SK-N-SH (cell line): ENCODE measurements around the gene SH2D3A. TPM values are rescaled to one million over a fixed set of nuclear protein-coding genes. Genes with fewer than 3 reads are reported as not detected.
A peak's percentile ranks its signal among the peaks of the same experiment; 100 is the strongest.

Experiments used
- CTCF ChIA-PET: fragments of 300-600, 350-600 bp; formaldehyde crosslinking; extraction: SDS; loops from one replicate; lab custom pipeline; 2021; lab: Yijun Ruan, JAX
- POLR2A ChIA-PET: fragments of 350-600 bp; sonication (Branson Sonifier 250); formaldehyde crosslinking; extraction: SDS; loops from one replicate; lab custom pipeline; 2020; ENCODE audit warnings: antibody characterized with exemption, inconsistent platforms; lab: Yijun Ruan, JAX
- DNase-seq: peaks from one replicate; pipeline ENCODE4 v3.0.0; 2012
- H2AFZ ChIP-seq: fragments of 200-600 bp; sonication (generic); 2 replicates; pipeline ENCODE4 v1.8.1; 2016; ENCODE audit warnings: antibody characterized with exemption, mild to moderate bottlenecking, low read depth
- H3F3A ChIP-seq: fragments of 200-600 bp; sonication (generic); replicated peaks from 2 replicates; pipeline ENCODE3; 2016; ENCODE audit warnings: antibody characterized with exemption, mild to moderate bottlenecking; ENCODE audit not compliant: insufficient read depth
- H3K27ac ChIP-seq, 2 experiments: fragments of 200-500 bp in 1 of 2; fragments of 200-600 bp in 1 of 2; sonication (Bioruptor generic) in 1 of 2; sonication (generic), shearing (Covaris generic) in 1 of 2; 2 replicates each; pipeline versions ENCODE4 v1.5.1 to v1.6.1; 2014 to 2016; ENCODE audit warnings: low read depth in 2 of 2, inconsistent platforms in 1 of 2, low read length in 1 of 2, mild to moderate bottlenecking in 1 of 2, mixed read lengths in 1 of 2
- H3K27me3 ChIP-seq: fragments of 200-600 bp; sonication (generic), shearing (Covaris generic); 2 replicates; pipeline ENCODE4 v1.6.1; 2016; ENCODE audit warnings: mixed run types; ENCODE audit not compliant: insufficient read depth
- H3K36me3 ChIP-seq, 2 experiments: fragments of 200-500 bp in 1 of 2; fragments of 200-600 bp in 1 of 2; sonication (Bioruptor generic) in 1 of 2; sonication (generic) in 1 of 2; replicated peaks in 1 of 2; 2 replicates each; pipeline versions ENCODE3 to v1.5.1; 2014 to 2016; ENCODE audit warnings: low read length in 1 of 2, mild to moderate bottlenecking in 1 of 2; ENCODE audit not compliant: insufficient read depth in 2 of 2, control insufficient read depth in 1 of 2
- H3K4me1 ChIP-seq, 2 experiments: fragments of 200-500 bp in 1 of 2; fragments of 200-600 bp in 1 of 2; sonication (Bioruptor generic) in 1 of 2; sonication (generic), shearing (Covaris generic) in 1 of 2; 2 replicates each; pipeline versions ENCODE4 v1.5.1 to v1.6.1; 2014 to 2016; ENCODE audit warnings: low read depth in 1 of 2, low read length in 1 of 2, mixed run types in 1 of 2; ENCODE audit not compliant: insufficient read depth in 2 of 2, control insufficient read depth in 1 of 2
- H3K4me2 ChIP-seq: fragments of 200-600 bp; sonication (generic), shearing (Covaris generic); 2 replicates; pipeline ENCODE4 v1.6.1; 2017; ENCODE audit warnings: mixed run types
- H3K4me3 ChIP-seq, 2 experiments: fragments of 200-500 bp in 1 of 2; fragments of 200-600 bp in 1 of 2; sonication (Bioruptor generic) in 1 of 2; sonication (generic), shearing (Covaris generic) in 1 of 2; 2 replicates each; pipeline versions ENCODE4 v1.5.1 to v1.8.1; 2014 to 2016; ENCODE audit warnings: low read depth in 2 of 2, inconsistent platforms in 1 of 2, low read length in 1 of 2, mild to moderate bottlenecking in 1 of 2, mixed read lengths in 1 of 2, moderate library complexity in 1 of 2
- H3K79me2 ChIP-seq: fragments of 200-600 bp; sonication (generic); 2 replicates; pipeline ENCODE4 v1.8.1; 2017; ENCODE audit warnings: mild to moderate bottlenecking; ENCODE audit not compliant: insufficient read depth
- H3K9ac ChIP-seq: fragments of 200-600 bp; sonication (generic); 2 replicates; pipeline ENCODE4 v1.6.1; 2017; ENCODE audit warnings: mixed run types
- H3K9me2 ChIP-seq: fragments of 200-600 bp; sonication (generic); 2 replicates; pipeline ENCODE4 v1.6.1; 2017; ENCODE audit warnings: mixed run types
- H3K9me3 ChIP-seq: fragments of 200-600 bp; sonication (generic); 2 replicates; pipeline ENCODE4 v1.6.1; 2017; ENCODE audit warnings: mixed run types, mild to moderate bottlenecking, moderate library complexity
- H4K20me1 ChIP-seq: fragments of 200-600 bp; sonication (generic); 2 replicates; pipeline ENCODE4 v1.6.1; 2017; ENCODE audit warnings: mild to moderate bottlenecking, mixed run types; ENCODE audit not compliant: insufficient read depth
- ELF1 ChIP-seq: IDR thresholded peaks from 2 replicates; pipeline ENCODE4 v1.4.0; 2012
- EZH2phosphoT487 ChIP-seq: fragments of 200-600 bp; sonication (generic); IDR thresholded peaks from 2 replicates; pipeline ENCODE4 v1.6.1; 2017; ENCODE audit warnings: low read depth, mixed run types, mild to moderate bottlenecking, antibody characterized with exemption, moderate library complexity, borderline replicate concordance
- FOSL2 ChIP-seq: IDR thresholded peaks from 2 replicates; pipeline ENCODE4 v1.4.0; 2012; ENCODE audit warnings: low read depth, mild to moderate bottlenecking, moderate library complexity, borderline replicate concordance
- FOXJ3 ChIP-seq: sonication (generic); formaldehyde crosslinking; IDR thresholded peaks from 2 replicates; pipeline ENCODE4 v1.5.1; 2020; ENCODE audit warnings: mild to moderate bottlenecking, missing genetic modification reagents
- FOXM1 ChIP-seq: IDR thresholded peaks from 2 replicates; pipeline ENCODE4 v1.4.0; 2012; ENCODE audit warnings: low read depth, mild to moderate bottlenecking
- JUND ChIP-seq: IDR thresholded peaks from 2 replicates; pipeline ENCODE4 v1.4.0; 2012
- MEF2A ChIP-seq: IDR thresholded peaks from 2 replicates; pipeline ENCODE4 v1.4.0; 2012; ENCODE audit warnings: low read depth, borderline replicate concordance
- NRF1 ChIP-seq: IDR thresholded peaks from 2 replicates; pipeline ENCODE4 v1.6.1; 2012; ENCODE audit warnings: low read depth, mild to moderate bottlenecking, low read length
- POLR2AphosphoS5 ChIP-seq: IDR thresholded peaks from 2 replicates; pipeline ENCODE4 v1.6.1; 2012; ENCODE audit warnings: low read depth, low read length
- RAD21 ChIP-seq: IDR thresholded peaks from 2 replicates; pipeline ENCODE4 v1.6.1; 2012; ENCODE audit warnings: mild to moderate bottlenecking, low read length
- RCOR1 ChIP-seq: fragments of 150-350 bp; IDR thresholded peaks from 2 replicates; pipeline ENCODE4 v1.6.1; 2017; ENCODE audit warnings: antibody characterized with exemption, low read length
- TAF1 ChIP-seq: IDR thresholded peaks from 2 replicates; pipeline ENCODE4 v1.6.1; 2012; ENCODE audit warnings: low read depth, mild to moderate bottlenecking, low read length, moderate library complexity, borderline replicate concordance
- TCF12 ChIP-seq: IDR thresholded peaks from 2 replicates; pipeline ENCODE4 v1.4.0; 2012
- TEAD4 ChIP-seq: IDR thresholded peaks from 2 replicates; pipeline ENCODE4 v1.4.0; 2012; ENCODE audit warnings: mild to moderate bottlenecking, borderline replicate concordance; ENCODE audit not compliant: insufficient read depth
- YY1 ChIP-seq: IDR thresholded peaks from 2 replicates; pipeline ENCODE4 v1.4.0; 2012; ENCODE audit warnings: low read depth, mild to moderate bottlenecking
- WGBS: methylation state at CpG from one replicate; pipeline ENCODE4 v1.1.6; 2017; ENCODE audit warnings: low lambda C conversion rate; 5-methylcytosine and 5-hydroxymethylcytosine counted together
- polyA plus RNA-seq, 3 experiments: library from polyadenylated mRNA; depleted of rRNA; stranded (reverse); fragments of >200 nt; gene quantifications; 2 replicates each; pipeline ENCODE4 v1.2.3, GENCODE V29; 2012
- TF ChIP-seq, protein P1 (sequence below): IDR thresholded peaks from 2 replicates; pipeline ENCODE4 v1.4.0; 2012; ENCODE audit warnings: low read depth
- TF ChIP-seq, protein P2 (sequence below): fragments of 200-600 bp; sonication (generic); IDR thresholded peaks from 2 replicates; pipeline ENCODE4 v1.6.1; 2017; ENCODE audit warnings: antibody characterized with exemption, mild to moderate bottlenecking, moderate library complexity
- TF ChIP-seq, protein P3 (sequence below): IDR thresholded peaks from 2 replicates; pipeline ENCODE4; 2012
- TF ChIP-seq, protein P4 (sequence below): fragments of 150-350 bp; IDR thresholded peaks from 2 replicates; pipeline ENCODE4 v1.6.1; 2016; ENCODE audit warnings: mild to moderate bottlenecking, low read depth, low read length
- TF ChIP-seq, protein P5 (sequence below): IDR thresholded peaks from 2 replicates; pipeline ENCODE4 v1.4.0; 2012; ENCODE audit warnings: low read depth, borderline replicate concordance

The SH2D3A gene
- polyA plus RNA-seq, 1 of the 3 experiments (the other 2 are of a cell fraction): 0.35 TPM

DNA sequence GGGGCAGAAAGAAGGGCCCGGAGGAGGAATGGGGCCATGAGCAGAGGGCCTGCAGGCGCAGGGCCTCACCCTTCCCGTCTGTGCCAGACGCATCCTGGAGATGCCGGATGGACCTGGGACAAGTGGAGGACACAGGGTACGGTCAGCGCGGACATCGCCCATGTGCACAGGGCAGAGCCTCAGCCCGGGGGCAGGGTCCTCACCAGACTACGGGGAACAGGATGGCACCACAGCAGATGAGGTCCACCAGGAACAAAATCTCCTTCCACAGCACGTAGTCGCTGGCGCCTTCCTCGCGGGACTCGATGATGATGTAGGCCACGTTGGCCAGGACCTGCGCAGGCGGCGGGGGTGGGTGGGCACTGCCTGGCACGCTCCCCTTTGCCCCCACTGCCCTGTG, 35.4 kb downstream of the SH2D3A start:
- TF ChIP-seq, protein P1, sequence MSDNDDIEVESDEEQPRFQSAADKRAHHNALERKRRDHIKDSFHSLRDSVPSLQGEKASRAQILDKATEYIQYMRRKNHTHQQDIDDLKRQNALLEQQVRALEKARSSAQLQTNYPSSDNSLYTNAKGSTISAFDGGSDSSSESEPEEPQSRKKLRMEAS: no peak
- TF ChIP-seq YY1 (no peak), NRF1 (no peak)
- Histone ChIP-seq H3K4me1 (peaks cover 8 to 9% of the 10 kb centered on the region in 2 experiments; a peak in 2 of 4 replicates), H3K27me3 (no peaks in the 10 kb centered on the region), H3K4me2 (no peak overlapping the region), H3K9me2 (no peaks in the 10 kb centered on the region), H2AFZ (no peak overlapping the region), H3F3A (peaks cover 7% of the 10 kb centered on the region), H3K9ac (no peak overlapping the region), H3K9me3 (no peaks in the 10 kb centered on the region), H3K27ac (no peak overlapping the region), H4K20me1 (no peaks in the 10 kb centered on the region), H3K79me2 (peaks cover 11% of the 10 kb centered on the region), H3K36me3 (peaks cover 0 to 5% of the 10 kb centered on the region in 2 experiments), H3K4me3 (no peak overlapping the region)
- peak; percentile 9 for DNase-seq
- WGBS: 93% methylated on average over 21 of the region's 22 CpGs
- ChIA-PET POLR2A (no interaction called here), CTCF (no interaction called here)

DNA sequence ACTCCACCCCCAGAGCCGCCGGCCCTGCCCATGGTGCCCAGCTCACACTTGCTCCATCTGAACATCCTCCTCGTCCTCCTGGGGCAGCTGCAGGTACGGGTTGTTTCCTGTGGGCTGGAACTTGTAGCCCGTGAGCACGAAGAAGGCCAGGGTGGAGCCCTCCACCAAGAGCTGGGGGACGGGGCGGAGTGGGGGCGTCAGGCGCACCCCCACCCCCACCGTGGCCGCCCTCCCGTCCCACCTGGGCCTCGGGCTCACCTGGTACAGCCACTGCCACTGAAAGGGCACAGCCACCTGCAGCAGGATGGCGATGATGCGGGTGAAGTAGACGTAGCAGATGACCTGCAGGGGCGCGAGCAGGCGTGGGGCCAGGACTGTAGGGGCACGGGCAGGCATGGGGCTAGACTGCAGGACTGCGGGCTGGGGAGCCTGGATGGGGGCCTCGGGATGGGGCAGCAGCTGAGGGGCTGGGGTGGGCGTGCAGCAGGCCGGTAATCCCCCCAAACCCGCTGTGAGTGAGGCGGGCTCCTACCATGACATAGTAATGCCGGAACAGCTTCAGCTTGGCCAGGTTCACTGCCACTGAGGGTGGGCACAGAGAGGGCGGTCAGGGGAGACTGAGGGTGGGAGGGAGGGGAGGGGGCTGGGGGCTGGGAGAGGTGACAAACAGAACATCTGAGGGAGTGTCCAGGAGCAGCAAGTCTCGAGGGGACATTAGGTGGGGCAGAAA, 36.1 kb downstream of the SH2D3A start:
- CTCF ChIA-PET: interaction anchor here (0.6 kb wide), 1 partner anchor 188 kb away, joined by 3 read pairs; no protein-coding TSS in a partner anchor
- 93% methylated on average over 21 of the region's 30 CpGs for WGBS

More for the DNA sequence above, 36.1 kb downstream of the SH2D3A start:
- Histone ChIP-seq H3K4me2 (no peak overlapping the region), H3K4me3 (no peak overlapping the region), H3K27me3 (no peaks in the 10 kb centered on the region), H3K79me2 (peaks cover 11% of the 10 kb centered on the region), H3K9me2 (no peaks in the 10 kb centered on the region), H4K20me1 (no peaks in the 10 kb centered on the region), H3K36me3 (peaks cover 0 to 5% of the 10 kb centered on the region in 2 experiments), H3K4me1 (peaks cover 8% of the 10 kb centered on the region in 2 experiments; a peak in 2 of 4 replicates), H3K27ac (no peak overlapping the region), H3K9ac (no peak overlapping the region), H3F3A (no peaks in the 10 kb centered on the region), H3K9me3 (no peaks in the 10 kb centered on the region), H2AFZ (no peak overlapping the region)
- no peak for TF ChIP-seq TEAD4
- no peak for TF ChIP-seq POLR2AphosphoS5
- no peak for TF ChIP-seq MEF2A
- no peak for TF ChIP-seq FOXJ3 (CRISPR knock-in tag)
- TF ChIP-seq FOXM1: no peak
- no peak for TF ChIP-seq FOSL2
- no peak for TF ChIP-seq ELF1
- no peak for TF ChIP-seq JUND
- TF ChIP-seq EZH2phosphoT487: no peak
- TF ChIP-seq, protein P2, sequence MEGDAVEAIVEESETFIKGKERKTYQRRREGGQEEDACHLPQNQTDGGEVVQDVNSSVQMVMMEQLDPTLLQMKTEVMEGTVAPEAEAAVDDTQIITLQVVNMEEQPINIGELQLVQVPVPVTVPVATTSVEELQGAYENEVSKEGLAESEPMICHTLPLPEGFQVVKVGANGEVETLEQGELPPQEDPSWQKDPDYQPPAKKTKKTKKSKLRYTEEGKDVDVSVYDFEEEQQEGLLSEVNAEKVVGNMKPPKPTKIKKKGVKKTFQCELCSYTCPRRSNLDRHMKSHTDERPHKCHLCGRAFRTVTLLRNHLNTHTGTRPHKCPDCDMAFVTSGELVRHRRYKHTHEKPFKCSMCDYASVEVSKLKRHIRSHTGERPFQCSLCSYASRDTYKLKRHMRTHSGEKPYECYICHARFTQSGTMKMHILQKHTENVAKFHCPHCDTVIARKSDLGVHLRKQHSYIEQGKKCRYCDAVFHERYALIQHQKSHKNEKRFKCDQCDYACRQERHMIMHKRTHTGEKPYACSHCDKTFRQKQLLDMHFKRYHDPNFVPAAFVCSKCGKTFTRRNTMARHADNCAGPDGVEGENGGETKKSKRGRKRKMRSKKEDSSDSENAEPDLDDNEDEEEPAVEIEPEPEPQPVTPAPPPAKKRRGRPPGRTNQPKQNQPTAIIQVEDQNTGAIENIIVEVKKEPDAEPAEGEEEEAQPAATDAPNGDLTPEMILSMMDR: no peak
- no peak for TF ChIP-seq RCOR1
- TF ChIP-seq, protein P3, sequence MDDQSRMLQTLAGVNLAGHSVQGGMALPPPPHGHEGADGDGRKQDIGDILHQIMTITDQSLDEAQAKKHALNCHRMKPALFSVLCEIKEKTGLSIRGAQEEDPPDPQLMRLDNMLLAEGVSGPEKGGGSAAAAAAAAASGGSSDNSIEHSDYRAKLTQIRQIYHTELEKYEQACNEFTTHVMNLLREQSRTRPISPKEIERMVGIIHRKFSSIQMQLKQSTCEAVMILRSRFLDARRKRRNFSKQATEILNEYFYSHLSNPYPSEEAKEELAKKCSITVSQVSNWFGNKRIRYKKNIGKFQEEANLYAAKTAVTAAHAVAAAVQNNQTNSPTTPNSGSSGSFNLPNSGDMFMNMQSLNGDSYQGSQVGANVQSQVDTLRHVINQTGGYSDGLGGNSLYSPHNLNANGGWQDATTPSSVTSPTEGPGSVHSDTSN: no peak
- TF ChIP-seq, protein P4, sequence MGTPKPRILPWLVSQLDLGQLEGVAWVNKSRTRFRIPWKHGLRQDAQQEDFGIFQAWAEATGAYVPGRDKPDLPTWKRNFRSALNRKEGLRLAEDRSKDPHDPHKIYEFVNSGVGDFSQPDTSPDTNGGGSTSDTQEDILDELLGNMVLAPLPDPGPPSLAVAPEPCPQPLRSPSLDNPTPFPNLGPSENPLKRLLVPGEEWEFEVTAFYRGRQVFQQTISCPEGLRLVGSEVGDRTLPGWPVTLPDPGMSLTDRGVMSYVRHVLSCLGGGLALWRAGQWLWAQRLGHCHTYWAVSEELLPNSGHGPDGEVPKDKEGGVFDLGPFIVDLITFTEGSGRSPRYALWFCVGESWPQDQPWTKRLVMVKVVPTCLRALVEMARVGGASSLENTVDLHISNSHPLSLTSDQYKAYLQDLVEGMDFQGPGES: no peak
- no peak for TF ChIP-seq YY1
- TF ChIP-seq, protein P5, sequence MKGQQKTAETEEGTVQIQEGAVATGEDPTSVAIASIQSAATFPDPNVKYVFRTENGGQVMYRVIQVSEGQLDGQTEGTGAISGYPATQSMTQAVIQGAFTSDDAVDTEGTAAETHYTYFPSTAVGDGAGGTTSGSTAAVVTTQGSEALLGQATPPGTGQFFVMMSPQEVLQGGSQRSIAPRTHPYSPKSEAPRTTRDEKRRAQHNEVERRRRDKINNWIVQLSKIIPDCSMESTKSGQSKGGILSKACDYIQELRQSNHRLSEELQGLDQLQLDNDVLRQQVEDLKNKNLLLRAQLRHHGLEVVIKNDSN: no peak
- no peak for TF ChIP-seq TCF12
- TF ChIP-seq RAD21: no peak
- TF ChIP-seq TAF1: no peak
- DNase-seq: peak; percentile 17
- POLR2A ChIA-PET: no interaction called here
